ENCODE results near the gene STK17A.
A peak's percentile ranks its signal among the peaks of the same experiment; 100 is the strongest.

Gene STK17A

GRCh38 chr7:43629857-43630256, 46.9 kb downstream of the STK17A start:
- DNase-seq (ENCODE audit: insufficient read length, low spot score) = no peak
- no peak for FAIRE-seq

- FAIRE-seq = no peak
- no peak for DNase-seq (ENCODE audit: insufficient read length, low spot score)
Measured at GRCh38 chr7:43630482-43630881, 47.6 kb downstream of the STK17A start.

GRCh38 chr7:43631559-43631958, 48.7 kb downstream of the STK17A start:
- FAIRE-seq = peak; percentile 86
- DNase-seq (ENCODE audit: insufficient read length, low spot score) = no peak

GRCh38 chr7:43632746-43633145, 49.8 kb downstream of the STK17A start:
- no peak for FAIRE-seq
- DNase-seq (ENCODE audit: insufficient read length, low spot score) = no peak

- no peak for DNase-seq (ENCODE audit: insufficient read length, low spot score)
- FAIRE-seq = no peak
Measured at GRCh38 chr7:43634384-43634783, 51.5 kb downstream of the STK17A start.

GRCh38 chr7:43636093-43636492, 53.2 kb downstream of the STK17A start:
- no peak for FAIRE-seq
- DNase-seq (ENCODE audit: insufficient read length, low spot score) = no peak

- FAIRE-seq (no peak), DNase-seq (ENCODE audit: insufficient read length, low spot score) (no peak)
Measured at GRCh38 chr7:43637114-43637806, 54.4 kb downstream of the STK17A start.

GRCh38 chr7:43639858-43640491, 57.1 kb downstream of the STK17A start:
- DNase-seq (ENCODE audit: insufficient read length, low spot score) (no peak), FAIRE-seq (no peak)

- FAIRE-seq (no peak), DNase-seq (ENCODE audit: insufficient read length, low spot score) (no peak)
Measured at GRCh38 chr7:43640679-43641078, 57.8 kb downstream of the STK17A start.

GRCh38 chr7:43642897-43643630, 60.2 kb downstream of the STK17A start:
- no peak for FAIRE-seq
- DNase-seq (ENCODE audit: insufficient read length, low spot score) = no peak

GRCh38 chr7:43643846-43644245, 60.9 kb downstream of the STK17A start:
- DNase-seq (ENCODE audit: insufficient read length, low spot score) = no peak
- no peak for FAIRE-seq

GRCh38 chr7:43645699-43646226, 62.9 kb downstream of the STK17A start:
- no peak for FAIRE-seq
- DNase-seq (ENCODE audit: insufficient read length, low spot score) = no peak

GRCh38 chr7:43646603-43647338, 63.9 kb downstream of the STK17A start:
- FAIRE-seq (peak; percentile 80), DNase-seq (ENCODE audit: insufficient read length, low spot score) (no peak)

- FAIRE-seq (no peak), DNase-seq (ENCODE audit: insufficient read length, low spot score) (no peak)
Measured at GRCh38 chr7:43647339-43647672, 64.4 kb downstream of the STK17A start.

- FAIRE-seq (peak; percentile 87), DNase-seq (ENCODE audit: insufficient read length, low spot score) (no peak)
Measured at GRCh38 chr7:43647673-43648472, 65.0 kb downstream of the STK17A start.

- peak; percentile 54 for DNase-seq (ENCODE audit: insufficient read length, low spot score)
- FAIRE-seq = peak; percentile 98
Measured at GRCh38 chr7:43648473-43649406, 65.8 kb downstream of the STK17A start.

GRCh38 chr7:43649755-43650274, 66.9 kb downstream of the STK17A start:
- FAIRE-seq (peak; percentile 98), DNase-seq (ENCODE audit: insufficient read length, low spot score) (peak; percentile 46)

- FAIRE-seq (peak; percentile 76), DNase-seq (ENCODE audit: insufficient read length, low spot score) (no peak)
Measured at GRCh38 chr7:43650457-43651052, 67.6 kb downstream of the STK17A start.
